ENCODE results near the gene CPEB3. TPM values are rescaled to one million over a fixed set of nuclear protein-coding genes. Genes with fewer than 3 reads are reported as not detected.

The CPEB3 gene
- total RNA-seq, 6 experiments from 2014 or later, result 5.7 to 46.5 (median 8.7) TPM

DNA sequence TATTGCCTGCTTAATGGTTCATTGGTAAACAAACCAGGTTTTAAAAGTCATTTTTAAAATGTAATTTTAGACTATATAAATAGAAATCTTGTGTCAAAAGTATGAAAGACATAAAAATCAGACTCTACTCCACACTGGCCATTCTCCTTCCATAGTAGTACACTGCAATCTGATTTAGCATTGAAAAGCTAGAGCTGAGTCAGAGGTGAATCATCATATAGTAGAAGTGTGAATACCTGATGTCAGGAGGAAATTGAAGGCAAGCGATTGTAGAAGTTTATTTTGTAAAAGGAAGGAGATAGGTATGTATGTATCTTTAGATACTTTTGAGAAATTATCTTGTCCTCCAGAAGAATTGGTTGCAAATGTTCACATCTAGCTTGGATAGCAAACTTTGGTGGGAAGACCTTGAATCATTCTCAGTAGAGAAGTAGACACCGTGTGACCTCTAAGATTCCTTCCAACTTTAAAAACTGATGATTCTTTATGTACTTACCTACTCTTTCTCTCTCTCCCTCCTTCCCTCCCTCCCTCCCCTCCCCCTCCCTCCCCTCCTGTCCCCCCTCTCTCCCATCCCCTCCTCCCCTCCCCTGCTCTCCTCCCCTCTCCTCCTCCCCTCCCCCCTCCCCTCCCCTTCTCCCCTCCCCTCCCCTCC lies 279.2 kb downstream of the CPEB3 start:
- intact Hi-C loops (cut with DNase I), result no loop called here
- H3K36me3 ChIP-seq, result peaks cover 0 to 36% (median 8%) of the 10 kb centered on the region in 4 donors
- 94% methylated on average over 2 of the region's 2 CpGs for WGBS (ENCODE audit: insufficient coverage, low coverage, low lambda C conversion rate, missing lambda C conversion rate)
- no peaks in the 10 kb centered on the region for H3K27me3 ChIP-seq
- H3K4me3 ChIP-seq, result no peak overlapping the region
- H3K4me1 ChIP-seq, result no peaks in the 10 kb centered on the region
- DNase-seq (no peak), ATAC-seq (peak in 1 of 4 donors; percentile 62)
- H3K27ac ChIP-seq, result no peak overlapping the region
- TF ChIP-seq, protein P1, sequence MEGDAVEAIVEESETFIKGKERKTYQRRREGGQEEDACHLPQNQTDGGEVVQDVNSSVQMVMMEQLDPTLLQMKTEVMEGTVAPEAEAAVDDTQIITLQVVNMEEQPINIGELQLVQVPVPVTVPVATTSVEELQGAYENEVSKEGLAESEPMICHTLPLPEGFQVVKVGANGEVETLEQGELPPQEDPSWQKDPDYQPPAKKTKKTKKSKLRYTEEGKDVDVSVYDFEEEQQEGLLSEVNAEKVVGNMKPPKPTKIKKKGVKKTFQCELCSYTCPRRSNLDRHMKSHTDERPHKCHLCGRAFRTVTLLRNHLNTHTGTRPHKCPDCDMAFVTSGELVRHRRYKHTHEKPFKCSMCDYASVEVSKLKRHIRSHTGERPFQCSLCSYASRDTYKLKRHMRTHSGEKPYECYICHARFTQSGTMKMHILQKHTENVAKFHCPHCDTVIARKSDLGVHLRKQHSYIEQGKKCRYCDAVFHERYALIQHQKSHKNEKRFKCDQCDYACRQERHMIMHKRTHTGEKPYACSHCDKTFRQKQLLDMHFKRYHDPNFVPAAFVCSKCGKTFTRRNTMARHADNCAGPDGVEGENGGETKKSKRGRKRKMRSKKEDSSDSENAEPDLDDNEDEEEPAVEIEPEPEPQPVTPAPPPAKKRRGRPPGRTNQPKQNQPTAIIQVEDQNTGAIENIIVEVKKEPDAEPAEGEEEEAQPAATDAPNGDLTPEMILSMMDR (IDR thresholded peaks at IDR 0.05), result no peak
- TF ChIP-seq POLR2A (IDR thresholded peaks at IDR 0.05), result no peak
- no peaks in the 10 kb centered on the region for H3K9me3 ChIP-seq

DNA sequence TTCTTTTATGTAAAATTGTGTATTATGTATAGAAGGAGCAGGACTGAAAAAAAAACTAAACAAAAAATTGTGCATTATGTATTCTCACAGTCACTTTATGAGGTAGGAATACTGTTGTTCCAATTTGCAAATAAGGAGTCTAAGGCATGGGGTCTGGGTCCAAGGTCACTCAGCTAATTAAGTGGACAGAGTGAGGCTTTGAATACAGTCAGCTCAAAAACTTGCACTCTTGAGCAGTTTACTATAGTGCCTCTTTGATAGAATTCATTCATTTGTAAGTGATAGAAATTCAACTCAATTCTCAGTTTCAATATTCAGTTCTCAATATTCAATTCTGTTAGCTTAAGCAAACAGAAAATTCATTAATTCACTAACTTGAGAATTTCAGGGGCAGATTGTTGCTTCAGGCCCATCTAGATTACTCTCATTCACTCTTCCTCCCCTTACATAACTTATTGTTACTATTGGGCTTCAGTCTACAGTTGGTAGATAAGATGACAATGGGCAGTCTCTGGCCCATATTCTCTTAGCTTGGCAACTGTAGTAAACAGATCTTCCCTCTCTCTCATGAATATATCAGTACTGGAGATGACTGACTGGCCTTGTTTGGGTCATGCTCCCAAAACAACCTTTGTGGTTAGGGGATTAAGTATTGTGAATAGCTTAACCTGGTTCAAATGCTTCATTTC lies 280.7 kb downstream of the CPEB3 start:
- TF ChIP-seq, protein P1 (IDR thresholded peaks at IDR 0.05), result no peak
- no peak for TF ChIP-seq POLR2A (IDR thresholded peaks at IDR 0.05)
- DNase-seq (no peak), ATAC-seq (no peak)
- Histone ChIP-seq H3K27me3 (no peaks in the 10 kb centered on the region), H3K4me1 (no peaks in the 10 kb centered on the region), H3K4me3 (no peak overlapping the region), H3K36me3 (peaks cover 0 to 24% (median 2%) of the 10 kb centered on the region in 4 donors), H3K9me3 (no peaks in the 10 kb centered on the region), H3K27ac (no peak overlapping the region)
- intact Hi-C loops (cut with DNase I), result no loop called here

DNA sequence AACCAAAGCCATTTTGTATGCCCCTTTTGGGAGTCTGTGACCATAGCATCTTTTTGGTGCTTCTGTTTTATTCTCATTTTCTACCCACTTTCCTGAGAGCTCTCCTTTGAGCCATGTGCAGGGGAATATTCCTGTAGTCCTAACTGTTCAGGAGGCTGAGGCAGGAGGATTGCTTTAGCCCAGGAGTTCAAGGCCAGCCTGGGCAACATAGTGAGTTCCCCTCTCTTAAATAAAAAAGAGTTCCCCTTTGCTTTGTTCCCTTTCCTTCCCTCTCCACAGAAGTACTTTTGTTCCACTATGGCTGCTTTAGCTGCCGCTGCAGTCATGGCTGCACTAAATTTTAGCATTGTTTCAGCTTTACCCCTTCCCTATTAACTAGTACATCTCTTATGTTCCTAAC lies 281.4 kb downstream of the CPEB3 start:
- Histone ChIP-seq H3K36me3 (peaks cover 0 to 17% (median 2%) of the 10 kb centered on the region in 4 donors), H3K27ac (no peak overlapping the region), H3K4me1 (no peaks in the 10 kb centered on the region), H3K27me3 (no peaks in the 10 kb centered on the region), H3K4me3 (no peak overlapping the region), H3K9me3 (no peaks in the 10 kb centered on the region)
- intact Hi-C loops (cut with DNase I), result no loop called here
- DNase-seq (no peak), ATAC-seq (no peak)
- TF ChIP-seq, protein P1 (IDR thresholded peaks at IDR 0.05), result no peak
- no peak for TF ChIP-seq POLR2A (IDR thresholded peaks at IDR 0.05)
- WGBS (ENCODE audit: insufficient coverage, low coverage, low lambda C conversion rate, missing lambda C conversion rate), result 86% methylated on average over 1 of the region's 1 CpG

DNA sequence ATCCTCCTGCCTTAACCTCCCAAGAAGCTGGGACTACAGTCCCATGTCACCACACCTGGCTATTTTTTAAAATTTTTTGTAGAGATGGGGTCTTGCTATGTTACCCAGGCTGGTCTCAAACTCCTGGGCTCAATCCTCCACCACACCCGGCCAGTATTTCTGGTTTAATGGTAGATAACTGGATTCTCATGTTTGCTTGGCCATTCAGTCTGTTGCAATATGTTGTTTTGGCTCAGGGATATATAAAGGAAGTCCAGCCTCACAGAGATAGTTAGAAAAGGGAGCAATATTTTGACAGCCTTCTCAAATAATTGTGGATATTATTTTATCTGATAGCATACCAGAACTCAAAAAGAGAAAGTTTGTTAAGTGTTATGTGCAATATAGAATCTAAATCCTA lies 284.9 kb downstream of the CPEB3 start:
- Histone ChIP-seq H3K27ac (no peak overlapping the region), H3K27me3 (no peaks in the 10 kb centered on the region), H3K4me1 (no peaks in the 10 kb centered on the region), H3K4me3 (no peak overlapping the region), H3K36me3 (peaks cover 0 to 6% (median 0%) of the 10 kb centered on the region in 4 donors), H3K9me3 (no peaks in the 10 kb centered on the region)
- WGBS (ENCODE audit: insufficient coverage, low coverage, low lambda C conversion rate, missing lambda C conversion rate), result 38% methylated on average over 1 of the region's 1 CpG
- intact Hi-C loops (cut with DNase I), result no loop called here
- DNase-seq, result no peak
- TF ChIP-seq, protein P1 (IDR thresholded peaks at IDR 0.05), result no peak
- ATAC-seq, result peak in 2 of 4 donors; percentile 43 to 64
